HL-60 (cell line): ENCODE measurements around the gene WDR7.

ENCODE experiments used
- DNase-seq, 2 experiments: peaks; one replicate each; pipeline ENCODE4 v3.0.0-alpha.2; 2010 to 2020; ENCODE audit warnings: low read depth in 1 of 2, low spot score in 1 of 2
- H3K27ac ChIP-seq: fragments of 250-450 bp; sonication (Bioruptor Pico); replicated peaks from 2 replicates; pipeline ENCODE4 v1.5.1; 2020; ENCODE audit warnings: mild to moderate bottlenecking, moderate library complexity
- H3K27me3 ChIP-seq: fragments of 250-450 bp; sonication (Bioruptor Pico); 2 replicates; pipeline ENCODE4 v1.5.1; 2021; ENCODE audit warnings: mild to moderate bottlenecking, moderate library complexity; ENCODE audit not compliant: insufficient read depth, poor library complexity, severe bottlenecking
- H3K4me3 ChIP-seq: replicated peaks from 2 replicates; pipeline ENCODE4 v1.5.1; 2011; ENCODE audit warnings: mild to moderate bottlenecking, control low read depth, low read length; ENCODE audit not compliant: insufficient read depth
- CTCF ChIP-seq: IDR thresholded peaks from one replicate; pipeline ENCODE4 v1.5.1; 2011; ENCODE audit warnings: low read length, control low read depth, inconsistent platforms; ENCODE audit not compliant: insufficient read depth
- GABPA ChIP-seq: IDR thresholded peaks from 2 replicates; pipeline ENCODE4 v1.6.1; 2012; ENCODE audit warnings: low read depth
- POLR2AphosphoS5 ChIP-seq: IDR thresholded peaks from 2 replicates; pipeline ENCODE4 v1.6.1; 2012; ENCODE audit warnings: low read depth
- SPI1 ChIP-seq: IDR thresholded peaks from 2 replicates; pipeline ENCODE4 v1.6.1; 2012; ENCODE audit warnings: low read depth, mild to moderate bottlenecking, borderline replicate concordance
- TF ChIP-seq, protein P1 (sequence below): IDR thresholded peaks from 2 replicates; pipeline ENCODE4 v1.6.1; 2012; ENCODE audit warnings: low read depth; ENCODE audit not compliant: insufficient replicate concordance

WDR7 gene

DNA sequence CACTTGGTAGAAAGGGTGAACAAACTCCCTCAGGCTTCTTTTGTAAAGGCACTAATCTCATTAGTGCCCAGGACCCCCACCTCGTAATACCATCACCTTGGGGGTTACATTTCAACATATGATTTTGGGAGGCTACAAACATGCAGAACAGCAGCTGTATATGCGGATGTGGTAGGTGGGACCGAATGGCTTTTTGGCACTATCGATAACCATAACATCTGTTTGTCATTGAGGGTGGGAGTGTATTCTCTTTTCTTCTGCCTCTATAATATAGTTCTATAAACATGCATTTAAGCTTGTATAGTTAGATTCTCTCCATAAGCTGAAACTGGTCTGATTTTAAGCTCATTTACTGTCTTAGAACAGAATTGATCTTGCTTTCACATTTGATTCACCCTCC, 256.6 kb downstream of the WDR7 start:
- Histone ChIP-seq H3K27me3 (no peaks in the 10 kb centered on the region), H3K27ac (no peak overlapping the region), H3K4me3 (no peak overlapping the region)
- TF ChIP-seq GABPA (no peak), SPI1 (no peak), POLR2AphosphoS5 (no peak), CTCF (no peak)
- TF ChIP-seq, protein P1, sequence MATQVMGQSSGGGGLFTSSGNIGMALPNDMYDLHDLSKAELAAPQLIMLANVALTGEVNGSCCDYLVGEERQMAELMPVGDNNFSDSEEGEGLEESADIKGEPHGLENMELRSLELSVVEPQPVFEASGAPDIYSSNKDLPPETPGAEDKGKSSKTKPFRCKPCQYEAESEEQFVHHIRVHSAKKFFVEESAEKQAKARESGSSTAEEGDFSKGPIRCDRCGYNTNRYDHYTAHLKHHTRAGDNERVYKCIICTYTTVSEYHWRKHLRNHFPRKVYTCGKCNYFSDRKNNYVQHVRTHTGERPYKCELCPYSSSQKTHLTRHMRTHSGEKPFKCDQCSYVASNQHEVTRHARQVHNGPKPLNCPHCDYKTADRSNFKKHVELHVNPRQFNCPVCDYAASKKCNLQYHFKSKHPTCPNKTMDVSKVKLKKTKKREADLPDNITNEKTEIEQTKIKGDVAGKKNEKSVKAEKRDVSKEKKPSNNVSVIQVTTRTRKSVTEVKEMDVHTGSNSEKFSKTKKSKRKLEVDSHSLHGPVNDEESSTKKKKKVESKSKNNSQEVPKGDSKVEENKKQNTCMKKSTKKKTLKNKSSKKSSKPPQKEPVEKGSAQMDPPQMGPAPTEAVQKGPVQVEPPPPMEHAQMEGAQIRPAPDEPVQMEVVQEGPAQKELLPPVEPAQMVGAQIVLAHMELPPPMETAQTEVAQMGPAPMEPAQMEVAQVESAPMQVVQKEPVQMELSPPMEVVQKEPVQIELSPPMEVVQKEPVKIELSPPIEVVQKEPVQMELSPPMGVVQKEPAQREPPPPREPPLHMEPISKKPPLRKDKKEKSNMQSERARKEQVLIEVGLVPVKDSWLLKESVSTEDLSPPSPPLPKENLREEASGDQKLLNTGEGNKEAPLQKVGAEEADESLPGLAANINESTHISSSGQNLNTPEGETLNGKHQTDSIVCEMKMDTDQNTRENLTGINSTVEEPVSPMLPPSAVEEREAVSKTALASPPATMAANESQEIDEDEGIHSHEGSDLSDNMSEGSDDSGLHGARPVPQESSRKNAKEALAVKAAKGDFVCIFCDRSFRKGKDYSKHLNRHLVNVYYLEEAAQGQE = no peak
- no peak for DNase-seq

DNA sequence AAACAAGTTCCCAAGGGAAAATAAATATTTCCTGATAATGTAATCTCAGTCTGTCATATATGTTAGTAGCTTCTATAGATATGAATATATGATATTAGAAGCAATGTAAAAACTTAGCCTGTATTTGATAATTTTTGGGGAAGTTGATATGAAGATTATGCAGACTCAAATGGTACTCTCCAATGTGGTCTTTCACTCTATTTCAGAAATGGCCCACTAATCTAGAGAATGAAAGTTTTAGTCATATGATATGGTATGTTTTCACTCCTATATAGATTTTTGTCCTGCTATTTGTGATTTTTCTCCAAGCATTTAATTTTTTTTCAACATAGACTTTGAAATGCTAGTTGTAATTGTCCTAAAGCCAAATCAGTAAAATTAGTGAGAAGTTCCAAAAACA, 259.1 kb downstream of the WDR7 start:
- Histone ChIP-seq H3K27ac (no peak overlapping the region), H3K27me3 (no peaks in the 10 kb centered on the region), H3K4me3 (no peak overlapping the region)
- TF ChIP-seq, protein P1 = no peak
- TF ChIP-seq POLR2AphosphoS5 = no peak
- no peak for TF ChIP-seq SPI1
- DNase-seq = no peak

GRCh38 chr18:56910967-56911366, 259.8 kb downstream of the WDR7 start:
- no peak for TF ChIP-seq POLR2AphosphoS5

DNA sequence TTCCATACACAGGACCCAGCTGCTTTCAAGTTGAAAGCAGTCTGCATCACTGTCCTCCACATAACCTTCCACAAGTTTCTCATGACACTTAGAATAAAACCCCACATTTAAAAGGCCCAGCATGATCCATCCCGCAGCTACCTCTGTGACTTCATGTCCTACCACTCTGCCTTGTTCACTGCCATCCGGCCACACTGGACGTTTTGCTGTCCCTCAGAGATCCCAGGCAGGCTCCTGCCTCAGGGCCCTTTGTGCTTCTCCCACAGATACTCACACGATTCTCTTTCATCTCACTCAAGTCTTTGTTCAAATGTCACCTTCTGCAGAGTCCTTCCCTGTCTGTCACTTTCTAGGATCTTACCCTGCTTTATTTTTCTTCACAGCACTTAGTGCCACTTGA, 262.8 kb downstream of the WDR7 start:
- H3K4me3 ChIP-seq = no peak overlapping the region
- no peak for DNase-seq

More at GRCh38 chr18:56910967-56911366, 259.8 kb downstream of the WDR7 start:
- Histone ChIP-seq H3K27ac (no peak overlapping the region), H3K27me3 (no peaks in the 10 kb centered on the region), H3K4me3 (no peak overlapping the region)
- no peak for DNase-seq

More for the DNA sequence above, 262.8 kb downstream of the WDR7 start:
- Histone ChIP-seq H3K27ac (no peak overlapping the region), H3K27me3 (no peaks in the 10 kb centered on the region)
- TF ChIP-seq, protein P1 = no peak
- TF ChIP-seq SPI1 (no peak), GABPA (no peak), POLR2AphosphoS5 (no peak), CTCF (no peak)
